Fibroblast of mammary gland (primary cell): ENCODE results near the gene WDFY3.

ENCODE experiments used
- DNase-seq: peaks from one replicate; pipeline ENCODE4 v3.0.0-alpha.2; 2010; ENCODE audit warnings: low read depth
- H3K4me3 ChIP-seq: 2 replicates; pipeline ENCODE4 v1.5.1; 2011; ENCODE audit warnings: low read depth, mild to moderate bottlenecking, low read length, moderate library complexity; ENCODE audit not compliant: control insufficient read depth
- CTCF ChIP-seq: conservative IDR thresholded peaks from 2 replicates; pipeline ENCODE4 v1.5.1; 2011; ENCODE audit warnings: low read depth, low read length, inconsistent platforms; ENCODE audit not compliant: control insufficient read depth, insufficient read depth

WDFY3 gene

GRCh38 chr4:84901740-84902281 is 64.7 kb downstream of the WDFY3 start:
- no peak for DNase-seq
- TF ChIP-seq CTCF, result no peak
- no peak overlapping the region for H3K4me3 ChIP-seq

- no peak for DNase-seq
- H3K4me3 ChIP-seq, result no peak overlapping the region
- TF ChIP-seq CTCF, result no peak
Observed at GRCh38 chr4:84901173-84901572, 65.3 kb downstream of the WDFY3 start.

GRCh38 chr4:84899616-84900015 is 66.9 kb downstream of the WDFY3 start:
- DNase-seq, result no peak
- no peak for TF ChIP-seq CTCF
- no peak overlapping the region for H3K4me3 ChIP-seq

GRCh38 chr4:84897516-84897915 is 69.0 kb downstream of the WDFY3 start:
- H3K4me3 ChIP-seq, result no peak overlapping the region
- TF ChIP-seq CTCF, result no peak
- no peak for DNase-seq

- TF ChIP-seq CTCF, result no peak
- DNase-seq, result no peak
- H3K4me3 ChIP-seq, result no peak overlapping the region
Observed at GRCh38 chr4:84895283-84895682, 71.2 kb downstream of the WDFY3 start.

GRCh38 chr4:84894621-84895020 is 71.9 kb downstream of the WDFY3 start:
- H3K4me3 ChIP-seq, result no peak overlapping the region
- TF ChIP-seq CTCF, result no peak
- no peak for DNase-seq

GRCh38 chr4:84892950-84893349 is 73.5 kb downstream of the WDFY3 start:
- H3K4me3 ChIP-seq, result no peak overlapping the region
- no peak for TF ChIP-seq CTCF
- DNase-seq, result no peak
